GM18508 (cell line): Measurements from ENCODE around the gene POU6F2.

ENCODE experiments used
- ATAC-seq: cut with Tn5 transposase; IDR thresholded peaks from one replicate; pipeline ENCODE4 v1.9.1; 2021; ENCODE audit warnings: moderate number of reproducible peaks; ENCODE audit not compliant: insufficient read depth, unreplicated experiment

The POU6F2 gene

DNA sequence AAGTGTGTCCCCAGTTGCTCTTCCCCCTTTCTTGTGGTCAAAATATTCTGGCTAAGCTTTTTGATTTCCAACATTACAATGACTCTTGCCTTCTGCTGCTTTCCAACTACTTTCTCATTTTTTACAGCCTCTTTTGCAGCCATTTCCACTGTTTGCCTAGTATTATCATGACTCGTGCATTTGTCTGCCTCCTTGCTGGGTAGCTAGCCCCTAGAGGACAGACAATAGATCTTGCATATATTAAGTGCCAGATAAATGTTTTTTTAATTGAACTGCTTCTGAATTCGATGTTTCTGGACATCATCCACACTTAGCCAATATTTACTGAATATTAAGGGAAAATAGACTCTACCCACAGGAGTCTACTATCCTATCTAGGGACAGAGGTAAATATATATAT is 124.5 kb downstream of the POU6F2 start:
- ATAC-seq, result no peak

DNA sequence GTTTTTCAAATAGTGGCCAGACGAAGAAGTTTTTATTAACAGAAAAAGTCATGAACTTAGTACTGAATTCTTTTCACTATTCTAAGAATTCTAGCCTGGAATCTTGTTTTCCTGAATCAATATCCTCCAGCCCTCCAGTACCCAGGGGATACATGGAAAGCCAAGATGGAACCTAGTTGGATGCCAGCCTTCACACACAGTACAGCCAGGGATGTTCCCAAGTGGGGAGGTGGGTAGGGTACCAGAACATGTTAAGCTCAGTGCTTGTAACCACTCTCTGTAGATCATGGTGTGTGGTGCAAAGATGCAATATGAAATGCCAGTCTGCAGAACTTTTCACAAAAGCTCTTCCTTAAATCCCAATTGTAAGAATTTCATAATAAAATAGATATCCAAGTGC is 128.0 kb downstream of the POU6F2 start:
- no peak for ATAC-seq

DNA sequence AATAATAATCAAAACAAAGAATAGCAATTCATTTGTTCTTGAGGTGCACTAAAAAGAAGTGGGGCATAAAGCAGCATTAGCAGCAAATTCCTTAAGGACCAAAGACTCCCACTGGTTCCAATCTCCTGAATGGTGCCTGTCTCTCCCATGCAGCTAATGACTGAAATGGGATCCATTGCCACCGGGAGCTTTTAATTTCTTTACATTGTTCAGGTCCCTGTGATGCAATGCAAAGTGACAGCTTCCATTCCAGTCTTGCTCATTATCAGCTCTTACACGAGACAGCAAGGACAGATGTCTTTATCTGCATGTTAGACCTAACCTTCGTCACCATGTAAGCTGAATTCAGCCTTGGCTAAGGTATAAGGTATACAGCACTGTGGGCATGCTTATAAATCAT is 148.1 kb downstream of the POU6F2 start:
- ATAC-seq, result no peak

DNA sequence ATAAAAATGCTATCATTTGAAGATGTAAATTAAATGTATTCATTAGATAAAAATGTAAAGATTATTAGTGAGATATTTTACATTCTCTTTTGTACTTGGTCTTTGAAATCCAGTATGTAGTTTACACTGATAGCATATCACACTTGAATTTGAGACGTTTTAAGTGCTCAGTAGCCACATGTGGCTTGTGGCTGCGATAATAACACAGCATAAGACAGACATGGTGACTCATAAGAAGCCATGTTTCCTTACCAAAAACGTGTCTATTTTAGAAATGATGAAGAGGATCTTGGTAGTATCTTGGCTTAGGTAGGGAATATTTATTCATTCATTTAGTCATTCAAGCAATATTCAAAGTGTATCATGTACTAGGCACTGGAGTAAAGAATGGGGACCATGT is 149.3 kb downstream of the POU6F2 start:
- no peak for ATAC-seq

DNA sequence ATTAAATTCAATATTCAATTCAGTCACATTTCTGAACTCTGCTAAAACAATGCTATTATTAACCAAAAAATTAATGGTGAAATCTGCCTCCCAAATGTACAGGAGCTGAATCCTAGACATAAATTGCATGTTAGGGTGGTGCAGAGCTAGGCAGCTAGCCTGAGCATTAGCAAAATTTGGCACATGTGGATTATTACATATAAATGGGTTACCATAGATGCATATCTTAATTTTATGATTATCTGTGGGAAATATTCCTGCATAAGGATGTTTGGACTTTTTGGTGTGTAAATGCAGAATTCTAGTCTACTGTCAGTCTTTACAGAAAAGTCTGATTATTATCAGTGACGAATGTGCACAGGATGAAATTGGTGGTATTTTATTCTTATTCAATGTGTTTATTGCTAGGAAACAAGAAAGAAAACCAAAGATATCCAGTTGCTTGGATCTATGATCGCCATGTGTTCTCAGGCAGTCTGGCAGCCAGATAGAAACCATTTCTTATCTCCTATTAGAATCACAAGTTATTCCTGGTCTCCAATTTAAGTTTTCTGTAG is 150.7 kb downstream of the POU6F2 start:
- ATAC-seq, result no peak

DNA sequence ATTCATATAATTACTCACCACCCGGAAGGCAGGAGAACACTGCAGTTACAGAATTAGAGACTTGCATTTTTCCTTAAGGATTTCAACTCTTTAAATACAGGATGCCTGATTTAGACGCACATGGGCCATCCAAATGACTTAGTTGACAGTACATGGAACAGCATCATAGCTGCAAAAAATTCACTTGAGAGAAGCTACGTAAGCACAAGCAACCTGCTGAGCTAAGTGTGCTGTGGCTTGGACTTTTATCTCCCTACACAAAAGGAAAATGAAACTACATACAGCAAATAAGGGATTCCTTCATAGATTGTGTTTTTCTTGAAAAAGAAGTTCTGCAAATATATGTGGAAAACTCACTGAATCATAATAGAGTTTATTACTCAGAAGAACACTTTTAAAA is 152.6 kb downstream of the POU6F2 start:
- no peak for ATAC-seq

DNA sequence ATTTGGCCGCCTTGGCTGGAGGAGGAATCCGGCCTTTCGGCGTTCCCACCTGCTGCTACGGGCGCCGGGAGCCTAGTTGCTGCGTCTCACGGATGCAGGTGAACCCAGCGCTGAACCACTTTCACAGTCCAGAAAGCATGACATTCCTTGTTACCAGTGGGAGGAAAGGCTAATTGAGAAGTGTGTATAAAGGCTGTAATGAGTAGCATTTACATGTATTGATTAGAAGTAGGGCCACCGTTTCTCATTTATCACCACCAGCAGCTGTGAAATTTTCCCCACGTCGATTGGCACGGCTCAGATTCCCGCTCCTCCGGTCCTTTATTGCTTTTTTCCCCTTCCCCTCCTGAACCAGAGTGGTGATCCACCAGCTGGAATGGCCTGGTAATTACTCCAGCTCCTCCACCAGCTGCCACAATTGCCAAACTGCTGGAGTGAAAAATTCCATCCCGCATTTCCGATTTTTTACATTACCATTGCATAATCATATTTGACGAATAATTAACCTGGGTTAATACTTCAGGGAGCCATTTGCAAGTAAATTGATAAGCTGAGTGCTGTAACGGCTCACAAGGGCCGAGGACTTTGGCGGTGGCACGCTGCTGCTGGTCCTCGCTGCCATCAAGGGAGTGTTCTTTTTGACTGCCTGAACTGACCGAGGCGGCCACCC is 153.3 kb downstream of the POU6F2 start:
- ATAC-seq, result no peak

DNA sequence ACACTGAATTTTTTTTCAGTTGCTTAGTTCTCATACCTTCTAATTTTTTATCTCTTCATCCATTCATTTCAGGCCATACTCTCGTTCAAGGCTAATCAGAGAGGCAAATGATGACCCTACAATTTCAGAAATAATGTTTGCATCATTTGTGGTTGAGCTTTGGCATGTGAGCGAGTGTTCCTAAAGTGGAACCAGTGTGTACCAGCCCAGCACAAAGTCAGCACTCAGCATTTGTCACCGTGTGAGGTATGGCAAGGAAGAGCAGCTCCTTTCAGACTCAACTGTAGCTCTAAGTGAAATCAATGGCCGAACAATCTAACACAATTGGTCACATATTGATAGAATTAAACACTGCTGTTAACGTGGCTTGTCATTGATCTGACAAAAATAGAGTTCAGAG is 154.6 kb downstream of the POU6F2 start:
- no peak for ATAC-seq

DNA sequence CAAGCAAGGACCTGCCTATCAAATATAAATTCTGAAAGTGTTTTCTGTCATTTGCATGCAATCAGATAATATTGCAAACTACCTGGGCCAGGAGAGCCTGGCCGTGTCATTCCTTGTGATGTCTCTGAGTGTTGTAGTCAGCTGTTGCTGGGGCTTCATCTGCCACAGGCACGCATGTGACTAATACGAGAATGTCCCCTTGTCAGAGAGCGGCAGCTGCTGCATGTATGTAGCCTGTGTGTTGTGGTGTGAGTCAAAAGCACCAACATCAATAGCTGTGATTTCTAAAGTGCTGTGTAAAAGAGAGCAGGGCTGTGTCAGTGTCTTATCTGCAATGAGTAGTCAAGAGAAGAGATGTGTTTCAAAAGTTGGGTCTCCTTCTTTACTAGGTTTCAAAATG is 155.4 kb downstream of the POU6F2 start:
- ATAC-seq, result no peak

DNA sequence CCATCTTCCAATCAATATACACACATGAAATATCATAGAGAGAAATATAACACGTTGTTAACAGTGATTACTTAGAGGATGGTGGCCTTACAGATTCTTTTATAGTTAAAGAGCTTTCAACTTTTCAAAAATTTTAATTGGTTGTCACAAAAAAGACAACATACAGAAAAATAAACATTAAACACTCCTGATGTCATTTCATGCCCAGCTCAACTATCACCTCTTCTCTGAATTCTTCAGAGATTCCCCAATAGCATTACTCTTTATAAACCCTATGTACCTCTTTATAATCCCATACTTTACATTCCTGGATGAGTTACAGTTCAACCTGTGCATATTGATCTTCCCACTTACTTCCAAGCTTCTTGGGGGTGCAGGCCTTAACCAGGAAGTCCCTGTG is 159.8 kb downstream of the POU6F2 start:
- ATAC-seq, result no peak

DNA sequence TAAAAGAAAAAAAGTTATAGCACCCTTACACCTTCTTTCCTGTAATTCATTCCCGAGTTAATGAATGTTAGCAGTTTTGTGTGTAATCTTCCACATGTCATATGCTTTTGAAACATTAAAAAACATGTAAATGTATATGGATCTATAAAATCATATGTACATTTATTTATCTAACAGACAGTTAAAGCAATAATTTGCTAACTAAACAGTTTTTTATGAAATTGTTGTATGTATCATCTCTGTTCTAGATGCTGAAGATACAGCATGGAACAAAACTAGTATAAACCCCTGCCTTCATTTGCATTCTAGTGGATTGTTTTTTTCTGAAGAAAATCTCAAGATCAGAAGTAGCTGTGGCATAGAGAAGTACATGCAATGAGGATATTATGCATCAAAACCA is 165.0 kb downstream of the POU6F2 start:
- ATAC-seq, result no peak

DNA sequence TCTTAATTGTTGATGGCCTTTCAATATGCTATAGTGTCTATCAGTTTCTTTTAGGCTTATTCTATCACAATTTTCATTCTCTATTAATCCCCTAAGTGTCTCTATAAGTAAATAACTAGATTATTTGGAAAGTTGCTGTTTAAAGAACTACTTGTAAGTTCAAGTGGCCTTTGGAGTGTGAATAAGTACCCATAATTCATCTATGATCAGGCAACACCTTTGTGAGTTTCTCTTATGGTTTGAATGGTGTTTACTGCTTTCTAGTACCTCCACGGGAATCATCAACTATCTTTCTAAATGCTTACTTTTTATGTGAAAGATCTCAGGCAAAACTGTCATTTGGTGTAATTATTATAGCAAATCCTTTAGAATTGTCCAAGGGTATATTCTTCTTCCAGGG is 166.7 kb downstream of the POU6F2 start:
- no peak for ATAC-seq

DNA sequence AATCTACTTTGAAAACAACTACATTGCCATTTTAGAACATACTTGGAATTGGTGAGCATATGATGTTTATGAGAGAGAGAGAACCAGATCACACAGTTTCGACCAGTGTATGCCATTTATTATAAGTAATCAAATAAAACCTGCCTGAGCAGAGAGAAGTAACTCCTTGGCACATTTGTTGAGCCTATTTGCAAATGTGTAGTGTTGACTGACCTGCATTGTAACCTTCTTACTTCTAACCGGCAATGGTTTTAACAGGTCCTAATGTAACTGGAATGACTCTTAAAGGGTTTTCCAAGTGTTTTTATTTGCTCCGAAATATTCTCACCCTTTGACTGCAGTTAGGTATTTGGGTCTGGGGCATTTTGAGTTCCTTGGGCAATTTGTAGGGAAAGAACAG is 167.6 kb downstream of the POU6F2 start:
- ATAC-seq, result no peak

DNA sequence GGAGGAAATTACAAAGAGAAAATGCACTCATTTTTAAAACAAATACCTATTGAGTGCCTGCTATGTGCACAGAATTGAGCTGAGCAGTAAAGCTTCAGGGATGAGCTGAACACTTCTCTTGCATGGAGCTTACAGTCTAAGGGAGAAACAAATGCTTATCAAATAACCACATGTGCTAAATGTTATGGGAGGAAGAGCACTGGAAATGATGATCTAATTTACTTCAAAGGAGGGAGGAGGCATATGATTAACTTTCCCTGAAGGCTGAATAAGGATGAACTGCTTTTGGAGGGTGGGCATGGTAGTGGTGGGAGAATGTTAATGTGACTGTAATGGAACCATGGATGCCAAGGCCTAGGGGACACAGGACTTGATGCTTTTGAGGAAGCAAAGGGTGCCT is 168.2 kb downstream of the POU6F2 start:
- ATAC-seq, result no peak

DNA sequence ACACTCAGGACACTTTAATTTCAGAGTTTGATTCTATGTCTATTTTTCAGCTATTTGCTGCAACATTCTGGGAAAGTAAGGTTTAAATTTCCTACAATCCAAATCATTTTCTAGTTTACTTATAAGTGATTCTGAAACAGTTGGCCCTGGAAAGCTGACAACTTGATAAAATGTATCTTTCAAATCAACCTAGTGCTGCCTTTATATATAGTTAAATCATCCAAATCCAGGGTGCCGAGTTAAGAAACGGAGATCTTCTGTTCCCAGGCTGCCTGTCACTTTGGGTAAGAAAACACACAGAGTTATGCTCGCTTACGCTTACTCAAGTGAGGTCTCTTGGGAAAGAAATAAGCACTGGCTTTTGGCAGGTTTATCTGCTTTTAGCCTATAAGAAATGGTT is 175.0 kb downstream of the POU6F2 start:
- no peak for ATAC-seq

DNA sequence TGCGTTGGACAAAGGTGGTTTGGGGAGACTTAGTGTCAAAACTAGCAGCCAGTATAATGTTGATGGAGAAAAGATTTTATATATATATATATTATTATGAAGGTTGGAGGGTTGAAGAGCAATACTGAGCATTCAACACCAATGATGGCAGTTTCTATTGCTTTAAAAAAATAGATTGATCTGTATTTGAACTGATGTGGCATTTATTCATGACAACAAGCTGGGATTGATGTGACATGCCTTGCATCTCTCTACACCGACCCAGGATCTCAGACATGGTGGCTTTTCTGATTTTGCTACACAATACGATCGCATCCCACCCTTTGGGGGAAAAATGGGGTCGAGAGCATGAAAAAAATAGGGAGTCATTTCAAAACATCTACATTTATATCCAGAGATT is 175.4 kb downstream of the POU6F2 start:
- ATAC-seq, result no peak

DNA sequence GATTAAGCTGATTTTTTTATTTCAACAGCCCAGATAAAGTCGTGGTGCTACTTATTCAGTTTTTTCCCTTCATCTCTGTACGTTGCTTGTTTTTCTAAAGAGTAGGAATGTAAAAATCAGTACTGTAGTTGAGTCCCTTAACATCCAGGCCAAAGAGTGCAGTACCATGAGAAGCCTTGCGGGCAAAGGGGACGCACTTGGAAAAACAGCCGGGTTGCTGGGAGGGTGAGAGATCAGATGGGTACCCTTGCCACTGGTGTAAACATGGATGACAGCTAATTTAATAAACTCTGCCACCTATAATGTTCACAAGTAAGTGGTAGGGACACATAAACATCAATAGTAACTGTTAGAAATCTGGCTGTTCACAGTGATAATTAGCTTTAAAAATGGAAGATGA is 175.9 kb downstream of the POU6F2 start:
- no peak for ATAC-seq

DNA sequence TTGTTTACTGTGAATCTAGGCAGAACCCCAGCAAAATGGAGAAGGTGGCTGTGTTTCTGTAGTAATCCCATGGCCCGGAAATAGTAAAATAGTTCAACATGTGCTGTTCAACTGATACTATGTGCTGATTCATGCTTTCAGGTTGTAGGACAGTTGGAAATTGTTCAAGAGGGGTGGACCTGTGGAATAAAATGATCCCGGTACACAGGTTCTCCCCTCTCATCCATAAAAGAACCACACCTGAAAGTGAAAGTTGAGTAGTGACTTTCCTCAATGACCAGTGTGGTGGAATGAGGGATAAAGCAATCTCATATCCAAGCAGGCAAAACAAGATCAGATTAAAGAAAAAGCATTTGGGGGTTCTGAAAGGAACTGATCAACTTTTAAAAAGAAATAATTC is 177.1 kb downstream of the POU6F2 start:
- no peak for ATAC-seq

DNA sequence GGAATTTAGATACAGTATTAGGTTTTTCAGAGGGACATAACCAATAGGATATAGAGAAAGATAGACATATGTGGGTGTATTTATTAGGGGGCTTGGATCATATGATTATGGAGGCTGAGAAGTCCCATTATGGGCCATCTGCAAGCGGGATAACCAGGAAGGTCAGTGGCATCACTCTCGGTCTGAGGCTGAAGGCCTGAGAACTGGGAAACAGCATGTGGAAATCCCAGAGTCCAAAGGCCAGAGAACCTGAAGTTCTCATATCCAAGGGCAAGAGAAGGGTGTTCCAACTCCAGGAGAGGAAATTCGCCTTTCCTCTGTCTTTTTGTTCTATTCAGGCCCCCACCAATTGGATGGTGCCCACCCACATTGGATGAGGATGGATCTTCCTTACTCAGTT is 180.7 kb downstream of the POU6F2 start:
- ATAC-seq, result no peak

DNA sequence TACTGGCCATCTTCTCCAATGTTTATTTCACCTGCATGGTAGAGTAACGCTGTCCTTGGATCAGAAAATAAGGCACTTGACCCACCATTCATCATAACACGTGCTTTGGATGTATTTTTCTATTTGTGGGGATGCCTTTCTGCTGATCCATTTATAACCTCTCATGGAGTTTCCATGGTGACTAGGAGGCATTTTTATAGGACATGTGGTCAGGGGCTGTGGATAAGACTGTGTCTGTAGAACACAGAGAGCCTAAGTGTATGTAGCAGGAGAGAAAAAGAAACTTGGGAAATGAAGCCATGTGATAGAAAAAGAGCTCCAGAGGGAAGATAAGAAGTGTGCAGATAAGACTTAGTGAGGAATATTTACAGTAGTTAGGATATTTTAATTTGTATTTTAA is 184.2 kb downstream of the POU6F2 start:
- ATAC-seq, result no peak

DNA sequence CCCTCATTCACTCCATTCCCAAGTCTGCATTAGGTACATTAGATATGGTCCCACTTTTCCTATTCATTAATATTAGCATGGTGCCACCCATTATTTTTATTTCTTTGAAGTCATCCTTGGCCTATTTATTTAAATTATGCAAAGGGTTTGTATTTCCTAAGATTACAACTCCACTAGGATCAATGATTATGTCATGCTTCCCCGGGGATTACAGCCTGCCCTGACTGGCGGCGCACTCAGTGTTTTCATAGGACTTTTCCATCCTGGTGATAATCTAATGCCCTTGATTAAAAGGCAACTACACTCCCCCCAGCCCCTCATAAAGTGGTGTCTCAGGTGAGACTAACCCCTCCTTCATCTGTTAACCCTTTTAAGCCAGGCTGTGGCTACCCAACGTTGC is 187.2 kb downstream of the POU6F2 start:
- ATAC-seq, result no peak

DNA sequence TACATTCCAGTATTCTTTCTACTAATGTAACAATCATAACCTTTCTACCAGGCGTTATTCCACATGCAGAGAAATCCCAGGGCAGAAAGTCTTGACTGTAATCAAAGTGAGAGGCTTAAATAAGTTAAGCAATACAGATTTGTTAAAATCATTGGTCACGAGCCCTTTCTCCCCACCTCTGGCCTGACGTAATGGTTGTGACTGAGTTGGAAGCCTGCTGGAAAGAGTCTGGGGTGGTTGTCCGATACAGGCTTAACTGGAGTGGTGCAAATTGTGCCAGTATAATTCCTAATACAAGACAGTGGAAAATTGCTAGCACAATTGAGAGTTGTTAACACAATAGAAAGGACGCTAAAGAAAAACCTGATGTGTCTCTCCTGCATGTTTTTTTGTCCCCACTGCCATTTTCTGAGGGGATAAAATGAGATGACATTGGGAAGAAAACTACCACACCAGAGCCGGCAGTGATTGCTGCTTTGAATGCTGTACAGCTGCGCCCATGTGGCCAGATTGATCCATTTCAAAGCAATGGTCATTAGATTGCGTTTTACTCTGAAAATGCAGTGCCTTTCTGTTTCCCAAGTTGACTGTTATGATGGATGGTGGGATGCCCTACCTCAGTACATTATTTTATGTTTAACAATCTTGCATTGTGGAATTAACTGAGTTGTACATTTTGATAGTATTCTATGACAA is 190.8 kb downstream of the POU6F2 start:
- no peak for ATAC-seq
